T-helper 2 cell treated with Interferon-gamma antibody and Interleukin-4, amounts not matched to agents 100 ng/mL and 5 ng/mL, for 36 hours (primary cell): ENCODE data around the gene MEMO1. TPM values are rescaled to one million over a fixed set of nuclear protein-coding genes. Genes with fewer than 3 reads are reported as not detected.

Experiments
- intact Hi-C: fragments of 100-400 bp; cut with micrococcal nuclease; formaldehyde crosslinking; loops from one replicate; pipeline ENCODE4 v1.15.1; 2023
- total RNA-seq: library from RNA; stranded (reverse); gene quantifications from 2 replicates; pipeline ENCODE4 v1.2.3, GENCODE V29; 2022

MEMO1 gene
- total RNA-seq, 1 donor from 2014 or later, result 52.2 TPM

GRCh38 chr2:31831585-31831984 is 179.2 kb downstream of the MEMO1 start:
- intact Hi-C loops, result no loop called here

- intact Hi-C loops, result no loop called here
Observed at GRCh38 chr2:31828891-31829290, 181.9 kb downstream of the MEMO1 start.

- intact Hi-C loops, result no loop called here
Observed at GRCh38 chr2:31823558-31823957, 187.2 kb downstream of the MEMO1 start.

- intact Hi-C loops, result no loop called here
Observed at GRCh38 chr2:31822587-31822986, 188.2 kb downstream of the MEMO1 start.

Other genes starting within 250 kb of the MEMO1 start
- gene DPY30, start 28.8 kb upstream of the MEMO1 start, total RNA-seq, result 61.9 and 65.5 TPM in 2 replicates
- 20.4 and 21.5 TPM in 2 replicates for gene SPAST, start 52.5 kb upstream of the MEMO1 start, total RNA-seq
- gene SLC30A6, start 154.9 kb upstream of the MEMO1 start, total RNA-seq, result 26.3 and 27.0 TPM in 2 replicates